GM19193 (cell line): ENCODE data around the gene IRX6.

Experiments used
- POLR2A ChIP-seq: IDR thresholded peaks from 4 replicates; pipeline ENCODE4 v1.6.1; 2011; ENCODE audit not compliant: insufficient read depth, insufficient read length; ENCODE audit errors: extremely low read depth

Gene IRX6

GRCh38 chr16:55323637-55324271 is at the start of gene IRX6:
Gene IRX6, plus strand, starts transcription at chr16:55324203. Its CDS starts 889 bp downstream, at chr16:55325092.
- no peak for TF ChIP-seq POLR2A

DNA sequence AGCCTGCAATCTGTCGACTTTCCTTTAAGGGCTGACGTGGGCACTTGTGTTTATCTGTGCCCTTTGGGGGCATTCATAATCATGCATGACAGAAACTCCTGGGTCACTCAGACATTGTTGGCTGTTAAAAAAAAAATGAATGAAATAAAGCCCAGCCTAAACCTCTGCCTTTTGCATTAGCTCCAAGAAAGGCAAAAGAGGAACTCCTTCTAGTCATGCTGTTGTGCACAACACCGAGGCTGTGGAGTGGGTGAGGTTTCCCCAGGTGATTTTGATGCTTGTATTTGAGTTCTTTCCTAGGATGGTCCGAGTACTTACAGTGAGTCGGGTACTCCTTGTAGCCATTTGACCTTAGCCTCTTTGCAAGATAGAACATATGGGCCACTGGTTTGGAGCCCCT is 49.6 kb upstream of the IRX6 start:
- no peak for TF ChIP-seq POLR2A

DNA sequence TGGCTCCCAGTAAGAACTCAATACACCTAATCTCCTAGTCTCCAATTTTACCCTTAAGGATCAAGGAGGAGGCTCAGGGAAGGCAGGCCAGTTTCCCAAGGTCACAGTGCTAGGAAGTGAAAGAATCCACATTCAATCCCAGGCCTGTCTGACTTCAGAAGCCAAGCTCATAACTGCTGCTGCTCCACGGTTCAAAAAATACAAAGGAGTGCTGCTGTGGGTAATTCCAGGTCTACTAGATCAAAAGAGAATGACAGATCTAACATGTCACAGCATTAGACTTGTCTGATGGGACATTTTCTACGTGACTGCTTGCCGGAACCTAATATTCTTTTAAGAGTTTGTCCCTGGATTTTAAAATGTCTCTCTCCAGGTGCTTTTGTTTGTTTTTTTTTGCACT is 48.8 kb upstream of the IRX6 start:
- TF ChIP-seq POLR2A, result no peak

GRCh38 chr16:55275869-55276268 is 48.1 kb upstream of the IRX6 start:
- no peak for TF ChIP-seq POLR2A

DNA sequence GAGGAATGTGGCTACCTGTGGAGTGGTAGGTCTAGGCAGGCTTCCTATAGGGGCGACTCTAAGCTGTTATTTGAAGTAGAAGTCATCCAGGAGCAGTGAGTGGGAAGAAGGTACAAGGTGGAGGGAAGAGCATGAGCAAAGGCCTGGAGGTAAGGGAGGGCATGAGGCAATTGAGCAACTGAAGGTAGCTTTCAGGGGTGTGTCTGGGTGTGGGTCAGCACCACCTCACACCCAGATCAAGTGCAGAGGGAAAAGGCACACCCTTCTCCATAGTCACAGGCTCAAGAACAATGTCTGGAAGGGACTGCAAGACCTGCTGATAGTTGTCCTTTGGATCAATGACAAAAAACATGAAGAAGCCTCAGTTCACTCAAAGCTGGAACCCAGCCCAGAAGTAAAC is 46.5 kb upstream of the IRX6 start:
- TF ChIP-seq POLR2A, result no peak

DNA sequence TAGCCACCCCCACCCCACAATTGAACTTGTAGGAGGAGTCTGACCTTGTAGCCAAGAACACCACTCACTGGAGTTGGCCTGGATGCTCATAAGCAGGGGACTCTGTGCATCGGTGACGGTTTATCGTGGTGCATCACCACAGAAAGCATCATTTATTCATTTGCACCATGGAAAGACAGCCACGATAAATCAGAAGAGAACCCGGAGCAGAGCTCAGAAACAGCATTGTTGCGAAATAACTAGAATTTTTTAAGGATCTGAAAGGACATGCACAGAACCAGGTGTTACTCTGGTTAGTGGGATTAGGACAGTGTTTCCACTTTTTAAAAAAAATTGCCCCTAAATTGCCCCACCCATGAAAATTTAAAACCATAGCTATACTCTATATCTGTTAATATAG is 44.4 kb upstream of the IRX6 start:
- TF ChIP-seq POLR2A, result no peak

- no peak for TF ChIP-seq POLR2A
These were observed 43.4 kb upstream of the IRX6 start for GRCh38 chr16:55280587-55280986.

DNA sequence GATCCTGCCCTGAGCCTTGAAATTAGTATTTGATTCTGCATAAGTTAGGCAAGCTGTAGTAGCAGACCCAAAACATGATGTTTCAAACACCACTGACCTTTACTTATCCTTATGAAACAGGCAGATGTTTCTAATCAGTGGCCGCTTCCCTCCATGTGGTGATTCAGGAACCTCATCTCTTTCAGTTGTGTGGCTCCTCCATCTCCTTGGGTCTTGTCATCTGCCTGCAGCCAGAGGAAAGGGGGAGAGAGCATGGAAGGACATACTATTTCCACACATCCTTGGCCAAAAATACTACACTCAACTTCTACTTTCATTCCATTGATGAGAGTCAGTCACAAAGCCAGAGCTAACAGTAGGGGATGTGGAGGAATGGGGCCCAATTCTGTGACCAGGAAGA is 41.6 kb upstream of the IRX6 start:
- TF ChIP-seq POLR2A, result no peak

DNA sequence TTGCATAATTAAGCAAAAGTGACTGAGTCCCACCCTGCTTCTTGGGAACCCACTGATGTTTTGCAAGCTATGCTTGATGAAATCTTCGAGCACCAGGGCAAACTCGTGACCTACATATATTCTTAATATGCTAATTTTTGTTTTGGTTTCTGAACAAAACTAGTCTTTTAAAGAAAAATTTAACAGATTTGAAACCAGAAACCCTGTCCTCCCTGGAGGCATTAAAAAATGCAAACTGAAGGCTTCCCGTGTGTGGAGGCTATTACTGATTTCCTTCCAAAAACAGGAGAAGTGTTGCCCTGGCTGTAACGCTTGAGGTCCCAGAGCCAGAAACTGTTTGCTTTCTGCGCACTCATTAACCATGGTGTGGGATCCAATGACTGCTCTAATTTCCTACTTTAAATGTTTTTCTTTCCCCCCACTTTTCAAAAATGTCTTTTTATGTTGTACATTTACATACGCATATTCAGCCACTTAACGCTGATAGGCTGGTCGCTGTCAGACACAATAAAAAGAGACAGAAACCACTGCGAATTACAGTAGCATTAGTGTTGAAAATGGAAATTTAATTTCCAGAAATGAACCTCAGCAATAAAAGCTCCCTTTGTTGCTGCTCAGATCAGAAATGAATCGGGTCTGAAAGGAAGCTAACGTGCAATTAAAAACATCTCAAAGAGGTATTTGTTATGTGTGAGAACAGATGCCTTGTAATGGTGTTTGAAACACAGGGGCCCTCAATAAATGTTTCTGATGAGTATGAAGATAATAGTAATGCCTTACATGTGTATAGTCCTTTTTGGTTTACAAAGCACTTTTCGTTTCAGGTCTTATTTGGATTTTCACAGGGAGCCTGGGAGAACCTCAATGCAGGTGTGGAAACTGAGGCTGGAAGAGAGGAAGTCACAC is 39.9 kb upstream of the IRX6 start:
- no peak for TF ChIP-seq POLR2A

DNA sequence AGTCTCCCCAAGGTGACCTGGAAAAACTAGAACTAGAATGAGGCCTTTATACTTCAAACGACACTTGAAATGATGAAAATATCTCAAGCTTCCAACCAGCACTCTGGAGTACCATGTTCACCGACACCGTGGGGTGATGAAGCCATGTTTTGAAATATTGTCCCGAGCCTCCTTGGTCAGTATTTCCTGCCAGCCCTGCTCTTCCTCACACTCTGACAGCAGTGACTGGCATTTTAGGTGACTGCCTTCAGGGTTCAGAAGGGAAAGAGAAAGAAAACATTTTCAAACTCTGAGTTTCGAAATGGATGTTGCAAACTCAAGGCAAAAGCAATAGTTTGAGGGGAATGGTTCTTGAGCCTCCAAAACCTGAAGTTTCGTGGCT is 39.3 kb upstream of the IRX6 start:
- TF ChIP-seq POLR2A, result no peak

DNA sequence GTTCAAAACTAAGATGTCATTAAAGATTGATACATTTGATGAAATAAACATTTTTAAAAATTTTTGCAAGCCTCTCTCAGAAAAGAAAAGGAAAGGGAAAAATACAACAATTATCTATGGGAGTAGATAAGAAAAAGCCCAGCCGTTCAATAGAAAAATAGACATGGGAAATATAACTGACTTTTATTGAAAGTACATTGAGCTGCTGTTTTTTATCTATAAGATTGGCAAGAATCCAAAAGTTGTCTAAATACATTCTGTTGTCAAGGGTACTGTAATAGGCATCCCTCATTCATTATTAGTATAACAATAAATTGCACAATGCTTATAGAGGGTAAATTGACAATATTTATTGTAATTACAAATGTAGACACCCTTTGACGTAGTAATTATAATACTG is 38.4 kb upstream of the IRX6 start:
- TF ChIP-seq POLR2A, result no peak

DNA sequence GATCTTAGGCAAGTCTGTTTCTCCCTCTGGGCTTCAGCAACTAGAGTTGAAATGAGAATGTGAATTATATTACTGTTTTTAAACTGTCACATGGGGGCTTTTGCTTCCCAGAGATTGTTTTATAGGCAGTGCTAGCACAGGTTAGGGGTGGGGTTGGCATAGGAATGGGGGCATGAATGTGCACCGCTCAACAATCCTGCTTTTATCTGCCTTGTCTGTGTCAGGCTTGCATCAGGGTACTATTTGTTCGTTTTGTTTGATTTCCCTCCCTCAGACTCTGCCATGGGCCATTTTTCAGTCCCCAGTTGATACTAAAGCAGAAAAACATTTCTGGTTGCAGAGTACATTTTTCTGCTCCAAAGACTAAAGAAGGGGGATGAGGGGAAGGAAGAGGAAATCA is 34.6 kb upstream of the IRX6 start:
- no peak for TF ChIP-seq POLR2A

GRCh38 chr16:55291847-55292246 is 32.2 kb upstream of the IRX6 start:
- no peak for TF ChIP-seq POLR2A

DNA sequence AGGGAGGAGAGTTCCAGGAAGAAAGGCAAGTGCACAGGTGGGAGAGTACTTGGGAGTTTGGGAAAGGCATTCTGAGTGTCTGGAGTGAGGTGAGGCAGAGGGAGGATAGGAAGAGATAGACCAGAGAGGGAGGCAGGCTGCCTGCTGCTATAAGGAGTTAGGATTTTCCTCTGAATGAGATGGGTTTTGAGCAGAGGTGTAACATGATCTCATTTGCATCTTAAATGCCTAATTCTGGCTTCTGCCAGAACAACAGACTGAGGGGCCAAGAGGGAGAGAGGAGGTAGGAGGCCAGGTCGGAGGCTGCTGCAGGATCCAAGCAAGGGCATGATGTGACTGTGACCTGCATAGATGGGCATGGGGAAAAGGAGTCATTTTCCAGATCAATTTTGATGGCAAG is 31.5 kb upstream of the IRX6 start:
- TF ChIP-seq POLR2A, result no peak

DNA sequence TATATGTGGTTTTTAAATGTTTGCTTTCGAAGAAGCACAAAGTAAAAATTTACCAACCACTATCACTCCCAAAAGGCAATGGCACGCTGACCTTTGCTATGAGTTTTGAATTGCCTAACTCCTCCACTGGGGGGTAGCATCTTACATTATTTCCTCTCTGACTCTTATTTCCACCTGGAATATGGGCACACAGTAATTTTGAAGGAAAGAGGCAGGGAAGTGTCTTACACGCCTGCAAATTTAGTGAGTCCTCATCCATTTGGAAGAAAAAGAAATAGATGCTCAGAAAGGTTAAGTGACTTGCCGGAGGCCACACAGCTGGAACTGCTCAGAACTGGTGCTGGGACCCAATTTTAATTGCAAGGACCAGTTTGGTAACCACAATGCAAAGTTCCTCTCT is 29.9 kb upstream of the IRX6 start:
- TF ChIP-seq POLR2A, result no peak

DNA sequence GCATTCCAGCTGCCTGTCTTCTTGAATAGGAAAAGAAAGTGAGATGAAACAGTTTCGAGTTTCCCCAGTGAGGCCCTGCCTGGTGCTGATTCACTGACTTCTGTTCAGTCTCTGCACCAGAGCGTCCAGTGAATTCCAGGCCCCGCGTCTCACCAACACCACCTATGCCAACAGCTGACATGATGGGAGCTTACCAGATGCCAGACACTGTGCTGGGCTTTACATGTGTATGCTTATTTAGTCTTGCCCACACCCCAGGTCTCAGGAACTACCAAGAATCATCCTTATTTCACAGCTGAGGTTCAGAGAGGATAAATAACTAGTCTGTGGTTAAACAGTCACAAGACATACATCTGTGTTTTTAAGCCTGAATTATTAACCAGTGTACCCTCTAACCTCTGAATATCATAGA is 29.1 kb upstream of the IRX6 start:
- TF ChIP-seq POLR2A, result no peak
